SK-N-MC (cell line): Measurements from ENCODE around the gene SOS1.

Experiments used
- EZH2 ChIP-seq: fragments of 200-600 bp; sonication (generic); IDR thresholded peaks from one replicate; pipeline ENCODE4 v1.6.1; 2017; ENCODE audit warnings: antibody characterized with exemption
- POLR2AphosphoS5 ChIP-seq: IDR thresholded peaks from 2 replicates; pipeline ENCODE4 v1.6.1; 2012; ENCODE audit warnings: mild to moderate bottlenecking, low read depth, low read length, borderline replicate concordance

GRCh38 chr2:38948387-38948882 lies 172.4 kb downstream of the SOS1 start:
- TF ChIP-seq POLR2AphosphoS5 (no peak), EZH2 (no peak)
